Calu3 (cell line): ENCODE results near the gene ARL8A. TPM values are rescaled to one million over a fixed set of nuclear protein-coding genes. Genes with fewer than 3 reads are reported as not detected.
"Not testable (repeated sequence)": the region's sequence is repeated elsewhere in the genome, so short reads cannot be mapped to it uniquely, and the experiment has no call there.

Experiments
- BruUV-seq: library from RNA; stranded (reverse); fragments of 400-500 nt; replicated peaks from 2 replicates; lab custom pipeline; 2021; lab: Mats Ljungman, UMichigan
- CTCF ChIA-PET: fragments of 300-600 bp; sonication (Branson Sonifier 250); formaldehyde crosslinking; loops from one replicate; lab custom pipeline; 2022; ENCODE audit warnings: antibody characterized with exemption; lab: Charles Lee
- DNase-seq: peaks from one replicate; pipeline ENCODE4 v3.0.0; 2022
- H3K27ac Mint-ChIP-seq: one replicate; pipeline ENCODE4 v1.8.0; 2022; ENCODE audit warnings: mixed read lengths; ENCODE audit not compliant: unreplicated experiment
- H3K27me3 Mint-ChIP-seq: one replicate; pipeline ENCODE4 v1.8.0; 2022; ENCODE audit warnings: mixed read lengths; ENCODE audit not compliant: unreplicated experiment
- H3K36me3 Mint-ChIP-seq: one replicate; pipeline ENCODE4 v1.8.0; 2022; ENCODE audit warnings: mild to moderate bottlenecking, moderate library complexity, mixed read lengths; ENCODE audit not compliant: insufficient read depth, unreplicated experiment
- H3K4me1 Mint-ChIP-seq: one replicate; pipeline ENCODE4 v1.8.0; 2022; ENCODE audit warnings: mild to moderate bottlenecking, low read depth, mixed read lengths; ENCODE audit not compliant: unreplicated experiment
- H3K4me3 Mint-ChIP-seq: one replicate; pipeline ENCODE4 v1.8.0; 2022; ENCODE audit warnings: mild to moderate bottlenecking, low read depth, moderate library complexity, mixed read lengths; ENCODE audit not compliant: unreplicated experiment
- H3K9me3 Mint-ChIP-seq: one replicate; pipeline ENCODE4 v1.8.0; 2022; ENCODE audit warnings: low read depth, mixed read lengths; ENCODE audit not compliant: unreplicated experiment
- intact Hi-C: fragments of 100-400 bp; cut with micrococcal nuclease; formaldehyde crosslinking; loops from one replicate; pipeline ENCODE4 v1.10.0; 2022; ENCODE audit not compliant: unreplicated experiment
- total RNA-seq: library from RNA; stranded (reverse); gene quantifications from 2 replicates; pipeline ENCODE4 v1.2.3, GENCODE V29; 2022
- TF ChIP-seq, protein P1 (sequence below): fragments of 200-600 bp; IDR thresholded peaks from one replicate; pipeline ENCODE4 v1.8.0; 2022; ENCODE audit warnings: antibody characterized with exemption; ENCODE audit not compliant: unreplicated experiment

Gene ARL8A
- total RNA-seq, 1 experiment from 2014 or later, result 64.1 TPM

DNA sequence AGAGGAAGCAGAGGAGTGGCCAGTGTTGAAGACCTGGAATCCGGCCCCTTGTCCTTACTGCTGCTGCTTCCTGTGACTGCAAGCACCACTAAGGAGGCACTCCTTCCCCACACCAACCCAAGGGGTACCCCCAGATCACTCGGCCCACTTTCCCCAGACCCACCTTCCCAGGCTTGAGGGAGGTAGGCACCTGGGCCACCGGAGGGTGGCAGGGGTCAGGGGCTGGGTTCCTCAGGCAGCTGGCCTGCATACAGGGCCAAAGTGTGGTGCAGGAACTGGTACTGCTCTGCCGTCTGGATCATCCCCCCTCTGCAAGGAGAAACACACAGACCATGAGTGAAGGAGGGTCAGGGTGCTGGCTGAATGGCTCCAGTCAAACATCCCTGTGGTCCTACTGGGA lies 3.9 kb upstream of the ARL8A start:
- no peaks in the 10 kb centered on the region for H3K9me3 Mint-ChIP-seq
- TF ChIP-seq, protein P1, sequence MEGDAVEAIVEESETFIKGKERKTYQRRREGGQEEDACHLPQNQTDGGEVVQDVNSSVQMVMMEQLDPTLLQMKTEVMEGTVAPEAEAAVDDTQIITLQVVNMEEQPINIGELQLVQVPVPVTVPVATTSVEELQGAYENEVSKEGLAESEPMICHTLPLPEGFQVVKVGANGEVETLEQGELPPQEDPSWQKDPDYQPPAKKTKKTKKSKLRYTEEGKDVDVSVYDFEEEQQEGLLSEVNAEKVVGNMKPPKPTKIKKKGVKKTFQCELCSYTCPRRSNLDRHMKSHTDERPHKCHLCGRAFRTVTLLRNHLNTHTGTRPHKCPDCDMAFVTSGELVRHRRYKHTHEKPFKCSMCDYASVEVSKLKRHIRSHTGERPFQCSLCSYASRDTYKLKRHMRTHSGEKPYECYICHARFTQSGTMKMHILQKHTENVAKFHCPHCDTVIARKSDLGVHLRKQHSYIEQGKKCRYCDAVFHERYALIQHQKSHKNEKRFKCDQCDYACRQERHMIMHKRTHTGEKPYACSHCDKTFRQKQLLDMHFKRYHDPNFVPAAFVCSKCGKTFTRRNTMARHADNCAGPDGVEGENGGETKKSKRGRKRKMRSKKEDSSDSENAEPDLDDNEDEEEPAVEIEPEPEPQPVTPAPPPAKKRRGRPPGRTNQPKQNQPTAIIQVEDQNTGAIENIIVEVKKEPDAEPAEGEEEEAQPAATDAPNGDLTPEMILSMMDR, result no peak
- BruUV-seq, result no TSS peak
- CTCF ChIA-PET, result interaction anchor here (0.6 kb wide), 1 partner anchor 897 kb away, joined by 9 read pairs; no protein-coding TSS in a partner anchor
- intact Hi-C loops, result no loop called here
- peaks cover 21% of the 10 kb centered on the region for H3K36me3 Mint-ChIP-seq
- no peak for DNase-seq
- peaks cover 6% of the 10 kb centered on the region for H3K4me1 Mint-ChIP-seq
- peaks cover 8% of the 10 kb centered on the region for H3K27me3 Mint-ChIP-seq
- H3K27ac Mint-ChIP-seq, result no peak overlapping the region
- no peak overlapping the region for H3K4me3 Mint-ChIP-seq

DNA sequence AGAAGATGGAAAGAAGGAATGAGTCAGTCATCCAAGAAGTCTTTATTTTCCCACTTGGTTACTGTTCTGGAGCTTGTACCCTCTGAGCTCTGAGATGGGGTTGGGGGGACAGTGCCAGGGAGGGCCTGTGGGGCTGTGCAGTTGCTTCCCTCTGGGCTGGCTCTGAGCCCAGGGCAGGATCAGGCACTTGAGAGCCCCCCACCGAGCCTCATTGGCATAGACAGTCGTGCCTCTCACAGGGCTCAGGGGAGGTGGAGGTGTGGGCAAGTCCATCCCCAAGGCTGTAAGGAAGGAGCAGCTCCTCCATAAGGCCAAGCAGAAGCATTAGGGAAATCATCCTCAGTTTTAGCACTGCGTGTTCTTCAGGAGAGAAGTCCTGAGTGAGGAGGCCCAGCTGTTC lies 2.5 kb upstream of the ARL8A start:
- Mint-ChIP-seq H3K4me3 (no peak overlapping the region), H3K27me3 (peaks cover 8% of the 10 kb centered on the region), H3K4me1 (peaks cover 12% of the 10 kb centered on the region), H3K9me3 (no peaks in the 10 kb centered on the region), H3K36me3 (peaks cover 28% of the 10 kb centered on the region), H3K27ac (no peak overlapping the region)
- TF ChIP-seq, protein P1, result no peak
- CTCF ChIA-PET, result interaction anchor here (0.6 kb wide), 1 partner anchor 348 kb away, joined by 5 read pairs; no protein-coding TSS in a partner anchor
- BruUV-seq, result no TSS peak
- DNase-seq, result no peak
- intact Hi-C loops, result no loop called here

DNA sequence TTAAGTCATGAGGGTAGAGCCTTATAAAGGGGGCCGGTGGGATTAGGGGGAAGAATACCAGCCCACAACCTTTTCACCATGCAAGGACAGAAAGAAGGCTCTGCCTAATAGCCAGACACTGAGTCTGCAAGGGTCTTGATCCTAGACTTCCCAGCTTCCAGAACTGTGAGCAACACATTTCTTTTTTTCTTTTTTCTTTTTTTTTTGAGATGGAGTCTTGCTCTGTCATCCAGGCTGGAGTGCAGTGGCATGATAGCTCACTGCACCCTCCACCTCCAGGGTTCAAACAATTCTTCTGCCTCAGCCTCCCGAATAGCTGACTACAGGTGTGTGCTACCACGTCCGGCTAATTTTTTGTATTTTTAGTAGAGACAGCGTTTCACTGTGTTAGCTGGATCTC lies 1.7 kb upstream of the ARL8A start:
- Mint-ChIP-seq H3K36me3 (peaks cover 28% of the 10 kb centered on the region), H3K27ac (no peak overlapping the region), H3K4me1 (peaks cover 12% of the 10 kb centered on the region), H3K27me3 (peaks cover 4% of the 10 kb centered on the region), H3K4me3 (no peak overlapping the region), H3K9me3 (no peaks in the 10 kb centered on the region)
- intact Hi-C loops, result no loop called here
- BruUV-seq, result no TSS peak
- CTCF ChIA-PET, result interaction anchor here (0.6 to 0.9 kb wide), 2 partner anchors 8 to 173 kb away, joined by 3 read pairs; no protein-coding TSS in a partner anchor
- DNase-seq, result no peak
- TF ChIP-seq, protein P1, result no peak

DNA sequence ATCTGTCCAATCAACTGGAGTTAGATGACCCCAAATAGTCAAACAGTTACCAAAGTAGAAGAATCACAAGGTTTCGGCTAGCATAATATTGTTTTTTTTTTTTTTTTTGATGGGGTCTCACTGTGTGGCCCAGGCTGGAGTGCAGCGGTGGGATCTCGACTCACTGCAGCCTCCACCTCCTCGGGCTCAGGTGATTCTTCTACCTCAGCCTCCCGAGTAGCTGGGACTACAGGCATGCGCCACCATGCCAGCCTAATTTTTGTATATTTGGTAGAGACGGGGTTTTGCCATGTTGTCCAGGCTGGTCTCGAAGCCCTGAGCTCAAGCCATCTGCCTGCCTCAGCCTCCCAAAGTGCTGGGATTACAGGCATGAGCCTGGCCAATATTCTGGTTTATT lies 1.2 kb upstream of the ARL8A start:
- H3K4me3 Mint-ChIP-seq, result peak overlapping the region; percentile 79
- H3K4me1 Mint-ChIP-seq, result peaks cover 12% of the 10 kb centered on the region
- CTCF ChIA-PET, result interaction anchor here (0.6 to 0.9 kb wide), 2 partner anchors 9 to 172 kb away, joined by 3 read pairs; no protein-coding TSS in a partner anchor

DNA sequence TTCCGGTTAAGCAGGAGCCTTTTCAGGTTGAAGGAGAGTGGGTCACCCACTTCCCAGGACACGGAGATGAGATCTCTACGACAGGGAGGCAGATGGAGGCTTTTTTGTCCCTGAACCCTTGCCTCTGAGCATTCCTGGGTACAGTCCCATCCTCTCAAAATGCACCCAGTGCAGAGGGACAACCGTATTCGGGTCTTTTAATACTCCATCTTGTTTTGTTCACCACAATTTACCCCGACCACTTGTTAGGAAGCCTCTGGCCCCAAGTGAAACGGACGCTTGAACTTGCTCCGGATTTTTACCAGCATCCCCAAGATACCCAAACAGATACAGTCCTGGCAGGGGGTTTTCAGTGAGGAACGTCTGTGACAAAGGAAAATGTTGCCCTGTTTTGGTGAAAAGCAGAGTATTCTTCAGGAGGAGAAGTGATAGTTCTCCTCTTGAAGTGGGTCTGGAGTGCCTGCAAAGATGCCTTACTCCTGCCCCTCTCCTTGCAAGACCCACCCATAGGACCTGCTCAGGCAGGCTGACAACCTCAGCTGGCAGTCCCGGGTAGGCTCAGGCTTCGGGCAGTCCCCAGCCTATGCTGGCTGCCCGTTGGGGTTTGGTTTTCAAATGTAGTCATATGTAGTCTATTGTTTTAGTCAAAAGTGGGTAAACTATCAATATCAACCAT lies 669 bp upstream of the ARL8A start:
- Mint-ChIP-seq H3K9me3 (no peaks in the 10 kb centered on the region), H3K27ac (peak overlapping the region; percentile 66), H3K27me3 (no peaks in the 10 kb centered on the region), H3K36me3 (peaks cover 28% of the 10 kb centered on the region), H3K4me3 (peak overlapping the region; percentile 79), H3K4me1 (peaks cover 12% of the 10 kb centered on the region)
- intact Hi-C loops, result no loop called here
- TF ChIP-seq, protein P1, result no peak
- CTCF ChIA-PET, result interaction anchor here (0.6 to 0.9 kb wide), 2 partner anchors 10 to 172 kb away, joined by 3 read pairs; no protein-coding TSS in a partner anchor
- BruUV-seq, result TSS peak; percentile 44
- DNase-seq, result no peak

More for the DNA sequence above, 1.2 kb upstream of the ARL8A start:
- H3K9me3 Mint-ChIP-seq, H3K27ac Mint-ChIP-seq, intact Hi-C loops, BruUV-seq, H3K27me3 Mint-ChIP-seq, DNase-seq: not testable (repeated sequence)
- peaks cover 28% of the 10 kb centered on the region for H3K36me3 Mint-ChIP-seq
